SU-DHL-6 (cell line): ENCODE data around the gene ALKBH2.

ENCODE experiments used
- H2AFZ ChIP-seq: fragments of 200-600 bp; sonication (generic); 2 replicates; pipeline ENCODE4 v1.6.1; 2014; ENCODE audit warnings: low read depth, mild to moderate bottlenecking, moderate library complexity, mixed read lengths, antibody characterized with exemption, low read length; ENCODE audit not compliant: severe bottlenecking
- H3F3A ChIP-seq: fragments of 200-600 bp; shearing (Covaris generic); 2 replicates; pipeline ENCODE4 v1.6.0; 2016; ENCODE audit warnings: antibody characterized with exemption, mild to moderate bottlenecking; ENCODE audit not compliant: insufficient read depth
- H3K27ac ChIP-seq: fragments of 200-600 bp; sonication (generic); 2 replicates; pipeline ENCODE4 v1.5.1; 2016; ENCODE audit warnings: low read depth, mild to moderate bottlenecking, low read length, moderate library complexity, mixed read lengths
- H3K27me3 ChIP-seq: fragments of 200-600 bp; sonication (generic), shearing (Covaris generic); 2 replicates; pipeline ENCODE4 v1.6.0; 2014; ENCODE audit warnings: mild to moderate bottlenecking, low read length
- H3K36me3 ChIP-seq: fragments of 200-600 bp; sonication (generic); 2 replicates; pipeline ENCODE4 v1.6.1; 2014; ENCODE audit warnings: mild to moderate bottlenecking, low read length, mixed read lengths
- H3K4me2 ChIP-seq: fragments of 300-600, 200-600 bp; shearing (Covaris generic), sonication (generic); 2 replicates; pipeline ENCODE4 v1.6.0; 2014; ENCODE audit warnings: low read length, low read depth, mild to moderate bottlenecking; ENCODE audit not compliant: poor library complexity, severe bottlenecking
- H3K4me3 ChIP-seq: fragments of 200-600 bp; sonication (generic); 2 replicates; pipeline ENCODE4 v1.5.1; 2014; ENCODE audit warnings: antibody characterized with exemption, low read length, mild to moderate bottlenecking, mixed read lengths; ENCODE audit not compliant: insufficient read depth, poor library complexity, severe bottlenecking
- H3K79me2 ChIP-seq: fragments of 200-600 bp; sonication (generic); 2 replicates; pipeline ENCODE4 v1.6.1; 2014; ENCODE audit warnings: mild to moderate bottlenecking, low read length, moderate library complexity; ENCODE audit not compliant: insufficient read depth
- H3K9ac ChIP-seq: fragments of 200-600 bp; sonication (generic); 2 replicates; pipeline ENCODE4 v1.7.0; 2014; ENCODE audit warnings: mild to moderate bottlenecking, low read length
- H3K9me2 ChIP-seq: fragments of 200-600 bp; sonication (generic); replicated peaks from 2 replicates; pipeline ENCODE4 v1.6.1; 2014; ENCODE audit warnings: low read length; ENCODE audit not compliant: insufficient read depth
- H3K9me3 ChIP-seq: fragments of 200-600 bp; sonication (generic); 2 replicates; pipeline ENCODE4 v1.6.1; 2014; ENCODE audit warnings: low read length, mixed read lengths; ENCODE audit not compliant: insufficient read depth
- H4K20me1 ChIP-seq: fragments of 200-600 bp; sonication (generic); 2 replicates; pipeline ENCODE4 v1.6.1; 2014; ENCODE audit warnings: low read depth, mild to moderate bottlenecking, antibody characterized with exemption, low read length, moderate library complexity, mixed read lengths
- CTCF ChIP-seq: fragments of 200-600 bp; sonication (generic); IDR thresholded peaks from one replicate; pipeline ENCODE4 v1.5.1; 2017; ENCODE audit warnings: antibody characterized with exemption, mild to moderate bottlenecking, low read length, moderate library complexity; ENCODE audit not compliant: insufficient read depth, poor library complexity, severe bottlenecking
- EZH2phosphoT487 ChIP-seq: fragments of 200-600 bp; sonication (generic), shearing (Covaris generic); conservative IDR thresholded peaks from 2 replicates; pipeline ENCODE4 v1.6.1; 2018; ENCODE audit warnings: mild to moderate bottlenecking, antibody characterized with exemption, low read length, moderate library complexity, mixed read lengths

ALKBH2 gene

GRCh38 chr12:109109746-109110350 lies 16.6 kb upstream of the ALKBH2 start:
- H3K79me2 ChIP-seq = no peaks in the 10 kb centered on the region

GRCh38 chr12:109105176-109105575 lies 11.9 kb upstream of the ALKBH2 start:
- Histone ChIP-seq H3K9me3 (no peaks in the 10 kb centered on the region), H3K79me2 (no peaks in the 10 kb centered on the region; the same call in 1 of the 2 replicates), H3K36me3 (peaks cover 10% of the 10 kb centered on the region; the same call in 1 of the 2 replicates), H3F3A (0 out of 2 replicates have a peak, but pooled peaks cover 3% of the 10 kb centered on the region), H3K27ac (no peak overlapping the region), H3K27me3 (no peaks in the 10 kb centered on the region), H3K9me2 (no peaks in the 10 kb centered on the region), H3K4me3 (no peak overlapping the region), H3K9ac (no peak overlapping the region), H3K4me2 (no peak overlapping the region), H4K20me1 (no peaks in the 10 kb centered on the region), H2AFZ (no peak overlapping the region)
- no peak for TF ChIP-seq CTCF
- no peak for TF ChIP-seq EZH2phosphoT487

More at GRCh38 chr12:109109746-109110350, 16.6 kb upstream of the ALKBH2 start:
- Histone ChIP-seq H3K9me2 (no peaks in the 10 kb centered on the region), H3K9me3 (no peaks in the 10 kb centered on the region), H4K20me1 (no peaks in the 10 kb centered on the region), H3F3A (0 out of 2 replicates have a peak, but pooled peaks cover 3% of the 10 kb centered on the region), H2AFZ (no peak overlapping the region), H3K36me3 (0 out of 2 replicates have a peak, but pooled peaks cover 5% of the 10 kb centered on the region), H3K4me3 (no peak overlapping the region), H3K9ac (no peak overlapping the region), H3K27ac (no peak overlapping the region), H3K4me2 (no peak overlapping the region), H3K27me3 (no peaks in the 10 kb centered on the region)
- TF ChIP-seq CTCF = no peak
- no peak for TF ChIP-seq EZH2phosphoT487

GRCh38 chr12:109102491-109102890 lies 9.2 kb upstream of the ALKBH2 start:
- no peaks in the 10 kb centered on the region for H4K20me1 ChIP-seq
- H3K27ac ChIP-seq = no peak overlapping the region
- H3F3A ChIP-seq = no peaks in the 10 kb centered on the region
- no peak for TF ChIP-seq CTCF
- no peaks in the 10 kb centered on the region for H3K9me3 ChIP-seq
- peaks cover 13% of the 10 kb centered on the region; the same call in 1 of the 2 replicates for H3K36me3 ChIP-seq
- H3K9me2 ChIP-seq = no peaks in the 10 kb centered on the region
- no peak overlapping the region for H2AFZ ChIP-seq
- H3K27me3 ChIP-seq = no peaks in the 10 kb centered on the region
- peaks cover 9% of the 10 kb centered on the region; the same call in 1 of the 2 replicates for H3K79me2 ChIP-seq
- H3K9ac ChIP-seq = no peak overlapping the region
- no peak overlapping the region for H3K4me3 ChIP-seq
- H3K4me2 ChIP-seq = no peak overlapping the region
